ENCODE measurements around the gene NEDD4L.

NEDD4L gene

DNA sequence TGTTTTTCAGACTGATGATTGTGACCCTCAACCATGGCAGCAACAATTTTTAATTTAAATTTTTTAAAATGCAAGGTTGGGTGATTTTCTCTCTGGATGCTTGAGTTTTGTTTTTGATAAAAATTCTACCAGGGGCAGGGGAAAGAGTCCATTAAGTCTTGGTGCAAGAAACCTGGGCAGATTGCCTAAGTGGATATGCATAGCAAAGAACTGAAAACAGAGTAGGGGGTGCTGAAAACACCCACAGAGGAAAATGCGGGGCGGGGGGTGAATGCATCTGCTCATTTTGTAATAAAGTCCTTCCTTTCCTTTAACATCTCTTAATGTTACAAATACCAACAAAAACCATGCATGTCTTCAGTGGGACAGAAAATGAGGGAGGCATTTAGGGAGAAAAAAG, 138.0 kb downstream of the NEDD4L start:
- TF ChIP-seq, protein P1, sequence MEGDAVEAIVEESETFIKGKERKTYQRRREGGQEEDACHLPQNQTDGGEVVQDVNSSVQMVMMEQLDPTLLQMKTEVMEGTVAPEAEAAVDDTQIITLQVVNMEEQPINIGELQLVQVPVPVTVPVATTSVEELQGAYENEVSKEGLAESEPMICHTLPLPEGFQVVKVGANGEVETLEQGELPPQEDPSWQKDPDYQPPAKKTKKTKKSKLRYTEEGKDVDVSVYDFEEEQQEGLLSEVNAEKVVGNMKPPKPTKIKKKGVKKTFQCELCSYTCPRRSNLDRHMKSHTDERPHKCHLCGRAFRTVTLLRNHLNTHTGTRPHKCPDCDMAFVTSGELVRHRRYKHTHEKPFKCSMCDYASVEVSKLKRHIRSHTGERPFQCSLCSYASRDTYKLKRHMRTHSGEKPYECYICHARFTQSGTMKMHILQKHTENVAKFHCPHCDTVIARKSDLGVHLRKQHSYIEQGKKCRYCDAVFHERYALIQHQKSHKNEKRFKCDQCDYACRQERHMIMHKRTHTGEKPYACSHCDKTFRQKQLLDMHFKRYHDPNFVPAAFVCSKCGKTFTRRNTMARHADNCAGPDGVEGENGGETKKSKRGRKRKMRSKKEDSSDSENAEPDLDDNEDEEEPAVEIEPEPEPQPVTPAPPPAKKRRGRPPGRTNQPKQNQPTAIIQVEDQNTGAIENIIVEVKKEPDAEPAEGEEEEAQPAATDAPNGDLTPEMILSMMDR (IDR thresholded peaks at IDR 0.05; ENCODE audit: control insufficient read depth, insufficient read depth, low read depth, low read length, missing control alignments) = no peak
- no peak overlapping the region for H3K4me3 ChIP-seq (ENCODE audit: control insufficient read depth, low read depth, low read length)
- no peak for DNase-seq (ENCODE audit: low read depth)

DNA sequence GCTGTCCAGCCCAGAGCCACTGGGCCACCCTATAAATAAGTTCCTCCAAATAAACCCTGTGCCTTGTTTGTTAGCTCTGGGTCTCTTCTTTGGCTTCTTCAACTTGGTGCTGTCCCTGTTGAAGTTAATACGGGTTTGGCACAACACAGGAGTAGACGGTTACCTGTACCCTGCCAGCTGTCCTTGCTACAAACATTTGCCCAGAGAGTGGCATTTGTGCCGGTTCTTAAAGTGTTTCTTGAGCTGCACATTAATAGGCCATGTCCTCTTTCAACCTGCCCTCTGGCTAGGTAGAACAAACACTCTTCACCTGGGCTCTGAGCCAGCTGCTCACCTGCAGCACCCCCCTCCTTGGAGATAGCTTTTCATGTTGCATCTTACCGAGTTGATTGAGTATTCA, 139.2 kb downstream of the NEDD4L start:
- H3K4me3 ChIP-seq (ENCODE audit: control insufficient read depth, low read depth, low read length) = no peak overlapping the region
- TF ChIP-seq, protein P1 (IDR thresholded peaks at IDR 0.05; ENCODE audit: control insufficient read depth, insufficient read depth, low read depth, low read length, missing control alignments) = no peak
- no peak for DNase-seq (ENCODE audit: low read depth)

DNA sequence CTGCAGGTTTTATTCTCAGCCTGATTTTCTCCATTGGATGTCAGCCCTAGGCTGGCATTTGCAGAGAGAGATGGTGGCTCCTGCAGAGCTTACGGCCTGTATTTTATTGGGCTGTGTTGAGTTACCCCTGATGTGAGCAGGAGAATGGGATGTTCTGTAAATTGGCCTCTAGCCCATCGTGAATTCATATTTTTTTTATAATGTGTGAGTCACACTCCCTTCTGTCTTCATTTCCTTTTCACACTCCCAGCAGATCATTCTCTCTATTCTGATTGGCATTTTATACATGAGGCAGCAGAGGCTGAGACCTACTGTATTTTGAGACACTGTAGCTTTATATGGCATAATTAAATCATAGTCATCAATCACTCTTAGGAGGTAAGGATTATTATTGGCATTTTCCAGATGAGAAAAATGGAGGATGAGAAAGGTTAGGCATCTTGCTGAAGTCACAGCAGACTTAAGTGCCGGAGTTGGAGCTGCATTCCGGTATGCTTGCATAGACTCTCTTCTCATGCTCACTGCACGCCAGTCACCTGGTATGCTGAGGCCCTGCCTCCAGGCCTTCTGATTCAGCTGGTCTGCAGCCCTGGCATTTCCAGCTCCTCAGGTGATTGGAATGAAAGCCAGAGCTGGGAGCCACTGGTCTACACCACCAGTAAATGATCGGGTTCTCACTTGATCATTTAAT, 142.4 kb downstream of the NEDD4L start:
- DNase-seq (ENCODE audit: low read depth) = peak; percentile 46

DNA sequence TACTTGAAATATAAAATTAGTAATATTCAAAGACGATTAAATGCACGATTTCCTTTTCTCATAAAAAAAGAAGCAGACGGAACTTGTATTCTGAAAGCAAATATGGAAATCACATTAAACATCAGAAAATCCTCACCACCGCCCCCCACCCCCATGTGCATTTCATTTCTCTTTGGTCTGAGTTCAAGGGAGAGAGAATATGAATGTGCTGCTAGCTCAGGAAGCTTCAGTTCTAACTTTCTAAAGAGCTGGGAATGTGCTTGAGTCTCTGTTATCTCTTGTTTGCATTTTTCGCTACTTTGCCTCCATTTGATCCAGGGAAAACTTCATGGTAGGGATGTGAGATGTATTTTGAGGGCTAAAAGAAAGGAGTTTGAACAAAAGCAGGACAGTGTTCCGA, 143.6 kb downstream of the NEDD4L start:
- TF ChIP-seq, protein P1 (IDR thresholded peaks at IDR 0.05; ENCODE audit: control insufficient read depth, insufficient read depth, low read depth, low read length, missing control alignments) = no peak
- DNase-seq (ENCODE audit: low read depth) = no peak
- no peak overlapping the region for H3K4me3 ChIP-seq (ENCODE audit: control insufficient read depth, low read depth, low read length)

More for the DNA sequence above, 142.4 kb downstream of the NEDD4L start:
- TF ChIP-seq, protein P1 (IDR thresholded peaks at IDR 0.05; ENCODE audit: control insufficient read depth, insufficient read depth, low read depth, low read length, missing control alignments) = no peak
- no peak overlapping the region for H3K4me3 ChIP-seq (ENCODE audit: control insufficient read depth, low read depth, low read length)

DNA sequence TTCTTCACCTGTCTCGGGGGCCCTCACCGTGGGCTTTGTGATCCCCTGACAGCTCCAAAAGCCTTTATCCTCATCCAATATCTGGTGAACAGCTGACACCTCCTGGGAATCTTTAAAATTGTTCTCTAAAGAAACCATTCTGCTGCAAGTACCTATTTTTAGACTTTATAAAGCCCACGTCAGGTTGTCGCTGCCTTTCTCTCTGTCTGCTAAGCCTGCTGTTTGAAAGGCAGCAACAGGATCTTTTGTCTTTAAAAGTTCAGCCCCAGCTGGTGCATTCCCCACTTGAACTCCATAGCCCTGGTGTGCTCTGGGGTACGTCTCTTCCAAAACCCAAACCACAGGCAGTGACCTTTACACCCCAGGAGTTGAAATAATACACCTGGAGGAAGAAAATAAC, 145.0 kb downstream of the NEDD4L start:
- H3K4me3 ChIP-seq (ENCODE audit: control insufficient read depth, low read depth, low read length) = no peak overlapping the region
- TF ChIP-seq, protein P1 (IDR thresholded peaks at IDR 0.05; ENCODE audit: control insufficient read depth, insufficient read depth, low read depth, low read length, missing control alignments) = no peak
- no peak for DNase-seq (ENCODE audit: low read depth)

DNA sequence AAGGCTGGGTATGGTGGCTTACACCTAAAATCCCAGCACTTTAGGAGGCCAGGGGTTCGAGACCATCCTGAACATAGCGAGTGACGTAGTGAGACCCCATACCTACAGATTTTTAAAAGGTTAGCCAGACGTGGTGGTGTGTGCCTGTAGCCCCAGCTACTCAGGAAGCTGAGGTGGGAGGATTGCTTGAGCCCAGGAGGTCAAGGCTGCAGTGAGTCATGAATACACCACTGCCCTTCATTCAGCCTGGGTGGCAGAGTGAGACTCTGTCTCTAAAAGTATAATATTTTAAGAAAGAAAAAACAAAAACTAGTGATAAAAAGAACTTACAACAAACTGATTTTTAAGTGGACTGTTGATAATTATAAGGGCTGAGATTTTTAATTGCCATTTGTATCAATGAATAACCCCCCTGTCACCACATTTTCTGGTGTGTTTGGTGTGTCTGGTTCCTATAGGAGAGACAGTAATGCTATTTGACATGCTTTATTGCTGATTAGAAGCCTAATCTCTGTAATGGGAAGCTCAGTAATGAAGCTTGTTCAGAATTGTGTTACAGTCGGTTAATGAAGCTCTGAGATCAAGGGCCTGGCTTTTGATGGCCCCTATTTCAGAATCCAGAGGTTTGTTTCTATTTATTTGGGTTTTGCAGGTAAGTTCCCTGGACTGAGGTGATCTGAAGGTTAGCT, 147.0 kb downstream of the NEDD4L start:
- TF ChIP-seq, protein P1 (IDR thresholded peaks at IDR 0.05; ENCODE audit: control insufficient read depth, insufficient read depth, low read depth, low read length, missing control alignments) = no peak
- no peak overlapping the region for H3K4me3 ChIP-seq (ENCODE audit: control insufficient read depth, low read depth, low read length)
- DNase-seq (ENCODE audit: low read depth) = no peak

All from AG09309 (cell line).